T1000 (cell line): ENCODE data around the gene PSMA7.

Experiments
- DNase-seq: peaks from one replicate; lab custom pipeline; 2025; ENCODE audit warnings: mixed read lengths; lab: John Stamatoyannopoulos, UW

Gene PSMA7

GRCh38 chr20:62136283-62137091 is 6.7 kb downstream of the PSMA7 start:
- DNase-seq = no peak

DNA sequence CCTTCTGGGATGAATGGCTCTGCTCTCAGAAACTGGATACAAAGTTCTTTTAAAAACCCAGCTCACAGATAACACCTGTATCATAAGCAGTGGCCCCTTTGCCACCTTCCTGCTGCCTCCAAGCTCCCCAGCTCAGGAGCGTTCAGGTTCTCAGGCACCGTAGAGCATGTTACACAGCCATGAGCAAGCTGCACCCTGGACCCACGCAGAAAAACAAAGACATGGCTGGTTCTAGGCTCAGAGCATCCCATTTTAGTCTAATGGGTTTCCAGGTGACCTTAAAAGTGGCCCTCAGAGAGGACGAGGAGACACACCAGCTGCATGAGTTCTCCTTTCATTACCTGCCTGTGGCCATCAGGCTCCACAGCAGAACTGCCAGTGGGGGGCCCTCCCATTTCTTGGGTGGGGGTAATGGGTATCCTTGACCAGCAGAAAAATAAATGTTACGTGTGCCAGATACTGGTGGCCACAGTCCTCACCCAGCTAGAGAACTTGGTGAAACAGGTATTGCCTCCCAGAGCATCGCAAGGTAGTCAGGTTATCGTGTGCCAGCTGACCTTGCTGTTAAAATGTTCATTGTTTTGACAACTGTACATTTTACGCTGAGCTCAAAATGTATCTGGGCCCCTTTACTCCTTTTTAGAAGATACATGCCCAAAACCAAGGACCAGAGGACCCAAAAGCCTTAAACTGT is 7.5 kb downstream of the PSMA7 start:
- no peak for DNase-seq

DNA sequence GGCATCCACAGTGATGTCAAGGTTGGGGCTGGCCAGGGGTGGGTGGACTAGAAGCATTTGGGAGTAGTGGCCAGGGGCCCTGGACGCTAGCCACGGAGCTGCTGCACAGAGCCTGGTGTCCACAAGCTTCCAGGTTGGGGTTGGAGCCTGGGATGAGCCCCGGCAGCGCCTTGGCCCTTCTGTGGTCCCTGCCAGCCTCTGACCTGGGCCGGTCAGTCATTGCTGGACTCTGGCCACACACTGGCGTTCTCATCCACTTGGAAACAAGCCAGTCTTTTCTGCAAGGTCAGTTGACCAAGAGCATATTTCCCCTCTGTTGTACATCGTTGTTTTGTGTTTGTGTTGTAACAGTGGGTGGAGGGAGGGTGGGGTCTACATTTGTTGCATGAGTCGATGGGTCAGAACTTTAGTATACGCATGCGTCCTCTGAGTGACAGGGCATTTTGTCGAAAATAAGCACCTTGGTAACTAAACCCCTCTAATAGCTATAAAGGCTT is 8.4 kb downstream of the PSMA7 start:
- DNase-seq = no peak

DNA sequence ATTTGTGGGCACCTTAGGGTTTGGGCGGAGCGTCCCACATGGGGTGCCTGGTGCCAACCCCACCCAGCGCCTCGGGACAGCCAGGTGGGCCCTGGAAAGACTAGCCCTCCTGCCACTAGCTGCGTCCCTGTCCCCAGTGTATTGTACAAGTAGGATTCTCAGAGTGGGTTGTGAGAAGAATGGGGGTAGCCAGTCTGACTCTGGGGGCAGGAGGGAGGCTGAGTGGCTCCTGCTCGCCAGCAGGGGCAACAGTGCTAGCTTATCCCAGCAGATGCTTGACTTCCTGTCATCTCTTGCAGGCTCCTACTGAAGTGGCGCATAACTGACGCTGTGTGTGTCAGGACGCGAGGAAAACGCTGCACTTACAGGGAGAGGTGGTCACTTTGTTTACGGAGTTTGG is 9.3 kb downstream of the PSMA7 start:
- DNase-seq = no peak

DNA sequence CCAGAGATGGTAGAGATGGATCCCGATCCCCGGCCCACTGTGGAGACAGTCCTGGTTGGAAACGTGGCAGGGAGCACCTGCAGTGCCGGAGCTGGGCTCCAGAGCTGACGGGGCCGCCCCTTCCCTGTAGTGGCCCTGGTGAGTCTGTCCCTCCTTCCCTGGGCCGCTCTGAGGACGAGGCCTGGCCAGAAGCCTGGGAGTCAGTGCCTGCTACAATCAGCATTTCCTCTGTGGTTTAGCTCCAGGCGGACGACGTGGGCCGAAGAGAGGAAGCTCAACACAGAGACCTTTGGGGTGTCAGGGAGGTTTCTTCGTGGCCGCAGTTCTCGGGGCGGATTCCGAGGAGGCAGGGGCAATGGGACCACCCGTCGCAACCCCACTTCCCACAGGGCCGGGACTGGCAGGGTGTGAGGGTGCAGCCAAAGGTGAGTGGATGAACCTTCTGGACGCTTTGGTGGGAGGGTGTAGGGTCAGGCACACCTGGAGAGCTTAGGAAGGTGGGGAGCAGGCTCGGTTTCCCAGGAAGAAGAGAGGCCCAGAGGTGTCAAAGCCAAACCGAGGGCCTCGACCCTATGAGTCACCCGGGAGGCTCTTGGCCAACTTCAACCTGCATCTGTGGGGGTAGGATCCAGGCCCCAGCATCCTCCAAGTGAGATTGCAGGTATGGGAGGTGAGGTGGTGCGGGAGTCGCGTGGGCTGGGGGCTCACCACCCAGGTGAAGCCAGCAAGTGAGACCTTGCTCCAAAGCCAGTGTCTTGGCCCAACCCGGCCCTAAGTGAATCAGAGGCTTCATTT is 9.9 kb downstream of the PSMA7 start:
- DNase-seq = no peak

DNA sequence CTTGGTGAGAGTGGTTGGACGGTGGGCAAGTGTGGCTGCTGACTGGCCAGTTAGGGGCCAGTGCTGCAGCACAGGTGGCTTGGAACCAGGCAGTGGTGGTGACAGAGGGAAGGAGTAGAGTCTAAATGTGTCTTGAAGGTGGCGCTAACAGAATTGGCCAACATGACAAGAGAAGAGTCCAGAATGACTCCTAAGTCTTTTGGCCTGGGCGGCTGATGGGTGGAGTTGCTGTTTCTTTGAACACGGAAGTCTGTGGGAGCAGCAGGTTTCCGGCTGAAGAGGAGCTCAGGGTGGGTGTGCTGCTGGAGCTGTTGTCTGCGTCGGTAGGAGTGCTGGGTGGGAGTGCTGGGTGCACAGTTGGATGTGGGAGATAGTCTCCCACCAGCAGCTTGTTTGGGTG is 10.8 kb downstream of the PSMA7 start:
- DNase-seq = no peak

- DNase-seq = no peak
Observed at GRCh38 chr20:62131560-62132320, 11.5 kb downstream of the PSMA7 start.

GRCh38 chr20:62129731-62130531 is 13.3 kb downstream of the PSMA7 start:
- no peak for DNase-seq

DNA sequence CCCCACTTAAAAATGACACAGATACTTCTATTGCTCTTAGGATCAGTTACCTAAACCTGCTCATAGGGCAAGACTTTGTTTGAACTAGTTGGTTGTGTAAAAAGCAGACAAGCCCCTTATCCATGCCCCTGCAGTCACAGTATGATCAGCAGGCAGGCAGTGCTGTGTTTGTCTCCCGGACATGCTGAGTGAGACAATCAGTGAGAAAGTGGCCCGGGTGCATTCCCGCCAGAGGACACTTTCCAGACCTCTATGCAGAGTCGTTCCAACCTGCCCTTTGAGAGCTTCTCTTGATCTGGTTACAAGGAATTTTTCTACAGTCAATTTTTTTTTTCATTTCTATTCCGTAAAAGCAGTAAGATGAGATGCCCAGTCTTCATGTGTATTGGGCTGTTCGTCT is 14.7 kb downstream of the PSMA7 start:
- no peak for DNase-seq

DNA sequence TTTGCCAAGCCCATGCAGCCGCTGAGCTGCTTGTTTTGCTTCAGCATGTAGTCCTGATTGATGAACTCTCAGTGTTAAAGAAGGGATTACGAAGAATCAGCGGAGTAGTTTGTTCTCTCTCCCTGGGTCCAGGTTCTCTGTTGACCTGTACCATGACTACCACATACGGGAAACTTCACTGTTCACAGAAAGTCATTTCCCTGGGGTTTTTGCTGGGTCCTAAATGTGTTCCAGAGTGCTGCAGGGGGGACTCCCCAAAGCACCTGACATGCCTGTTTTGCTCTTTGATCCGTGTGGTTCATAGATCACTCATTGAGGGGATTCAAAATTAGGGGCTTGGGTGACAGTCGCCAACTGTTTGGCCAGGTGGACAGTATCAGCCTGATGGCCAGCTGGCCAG is 15.4 kb downstream of the PSMA7 start:
- DNase-seq = no peak

DNA sequence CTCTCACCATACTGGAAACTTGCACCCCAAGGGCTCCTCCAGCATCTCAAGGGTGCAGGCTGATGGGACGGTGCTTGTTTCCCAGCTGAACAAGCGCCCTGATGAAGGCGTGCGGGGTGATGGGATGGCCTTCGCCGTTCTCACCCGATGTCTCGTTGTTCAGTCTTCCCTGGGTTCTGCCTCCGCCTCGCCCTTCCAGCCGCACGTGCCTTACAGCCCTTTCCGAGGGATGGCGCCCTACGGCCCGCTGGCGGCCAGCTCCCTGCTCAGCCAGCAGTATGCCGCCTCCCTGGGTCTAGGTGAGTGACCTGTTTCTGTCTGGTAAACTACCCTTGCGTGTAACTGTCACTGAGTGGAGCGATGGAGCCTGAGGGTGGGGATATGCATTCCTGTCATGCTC is 17.1 kb downstream of the PSMA7 start:
- no peak for DNase-seq

DNA sequence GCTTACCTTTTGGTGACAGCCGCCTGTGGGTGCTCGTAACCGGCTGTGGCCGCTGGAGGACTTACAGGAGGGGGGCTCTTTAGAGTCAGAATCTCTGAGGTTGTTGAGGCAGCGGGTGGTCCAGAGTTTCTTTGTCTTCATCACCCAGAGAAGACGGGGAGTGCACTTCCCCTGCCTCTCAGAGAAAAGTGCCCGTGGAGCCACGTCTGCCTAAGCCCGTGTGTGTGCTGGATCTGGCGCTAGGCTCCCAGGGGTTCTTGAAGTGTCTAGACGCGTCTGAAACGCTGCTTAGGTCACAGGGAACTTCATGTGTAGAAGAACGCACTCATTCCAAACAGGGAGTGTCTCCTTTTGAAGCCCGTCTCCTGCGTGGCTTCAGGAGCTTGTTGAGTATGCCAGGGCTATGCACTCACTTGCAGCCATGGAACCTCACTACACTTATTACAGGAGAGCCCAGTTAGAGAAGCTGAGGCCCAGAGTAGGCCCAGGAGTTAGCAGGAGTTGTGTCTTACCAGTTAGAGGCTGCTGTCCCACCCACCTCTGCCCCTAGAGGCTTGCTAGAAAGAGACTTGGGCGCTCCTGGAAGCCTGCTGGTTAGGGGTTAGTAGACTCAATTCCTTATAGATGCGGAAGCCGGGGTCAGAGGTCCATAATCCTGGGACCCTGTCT is 19.6 kb downstream of the PSMA7 start:
- no peak for DNase-seq

GRCh38 chr20:62122654-62123449 is 20.3 kb downstream of the PSMA7 start:
- DNase-seq = no peak

GRCh38 chr20:62121776-62122653 is 21.2 kb downstream of the PSMA7 start, which contains the start of gene LSM14B:
LSM14B (plus strand) TSS chr20:62122475; CDS start chr20:62122667, 192 bp downstream.
- DNase-seq = peak; percentile 78

DNA sequence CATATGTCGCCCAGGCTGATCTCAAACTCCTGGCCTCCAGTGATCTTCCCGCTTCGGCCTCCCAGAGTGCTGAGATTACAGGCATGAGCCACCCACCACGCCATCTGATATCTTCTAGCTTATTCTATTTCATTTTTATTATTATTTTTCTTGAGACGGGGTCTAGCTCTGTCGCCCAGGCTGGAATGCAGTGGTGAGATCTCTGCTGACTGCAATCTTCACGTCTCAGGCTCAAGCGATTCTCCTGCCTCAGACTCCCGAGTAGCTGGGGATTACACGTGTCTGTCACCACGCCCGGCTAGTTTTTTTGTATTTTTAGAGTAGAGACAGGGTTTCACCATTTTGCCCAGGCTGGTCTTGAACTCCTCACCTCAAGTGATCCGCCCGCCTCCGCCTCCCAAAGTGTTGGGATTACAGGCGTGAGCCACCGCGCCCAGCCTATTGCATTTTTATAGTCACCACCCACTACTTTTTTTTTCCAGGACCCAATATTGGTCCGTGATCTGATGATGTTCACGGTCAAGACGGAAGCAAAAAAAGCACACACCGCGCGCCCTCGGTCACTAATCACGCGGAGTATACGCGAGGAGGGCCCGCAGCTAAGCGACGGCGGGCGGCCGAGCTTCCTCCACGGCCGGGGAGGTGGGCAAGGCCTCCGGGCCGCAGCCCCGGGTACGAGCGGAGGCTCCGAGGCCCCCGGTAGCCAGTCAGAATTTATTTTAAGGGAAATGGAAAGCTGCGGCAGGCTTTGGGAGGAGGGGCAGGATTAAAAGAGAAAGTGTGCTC is 22.0 kb downstream of the PSMA7 start:
- DNase-seq = no peak

DNA sequence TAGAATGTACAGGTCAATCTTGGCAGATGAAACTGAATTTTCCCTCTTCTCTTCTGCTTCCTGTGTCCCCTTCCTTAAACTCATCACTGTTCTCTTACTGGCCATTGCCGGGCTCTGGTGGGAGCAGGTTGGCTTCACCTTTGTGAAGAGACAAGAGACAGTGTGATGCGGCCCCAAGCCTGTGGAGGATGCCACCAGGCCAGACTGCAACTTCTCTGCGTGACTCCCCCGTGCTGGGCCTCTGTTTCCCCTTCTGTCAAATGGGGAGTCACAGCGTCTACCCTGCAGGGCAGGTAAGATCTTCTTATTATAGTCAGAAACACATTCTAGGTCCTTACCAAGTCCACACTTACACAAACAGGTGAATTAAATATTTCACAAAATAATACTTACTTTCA is 22.8 kb downstream of the PSMA7 start:
- DNase-seq = no peak

GRCh38 chr20:62119591-62120364 is 23.4 kb downstream of the PSMA7 start:
- DNase-seq = no peak
